Astrocyte (in vitro differentiated cells and primary cell): ENCODE data around the gene IDUA. TPM values are rescaled to one million over a fixed set of nuclear protein-coding genes. Genes with fewer than 3 reads are reported as not detected.

Experiments used
- DNase-seq: peaks from one replicate; pipeline ENCODE4 v3.0.0-alpha.2; 2010; ENCODE audit warnings: low read depth
- FAIRE-seq: peaks from 2 replicates; lab custom pipeline; 2011; peaks lifted over from hg19 to GRCh38; lab: Jason Lieb, UNC
- H2AFZ ChIP-seq: 2 replicates; pipeline ENCODE4 v1.6.0; 2012; ENCODE audit warnings: low read depth, low read length, inconsistent platforms
- H3K27ac ChIP-seq: 2 replicates; pipeline ENCODE4 v1.5.1; 2011; ENCODE audit warnings: low read depth, low read length, inconsistent platforms
- H3K27me3 ChIP-seq: 2 replicates; pipeline ENCODE4 v1.6.0; 2011; ENCODE audit warnings: low read length, inconsistent platforms; ENCODE audit not compliant: insufficient read depth
- H3K36me3 ChIP-seq: 2 replicates; pipeline ENCODE4 v1.5.1; 2011; ENCODE audit warnings: low read length, inconsistent platforms; ENCODE audit not compliant: insufficient read depth
- H3K4me1 ChIP-seq: 2 replicates; pipeline ENCODE4 v1.5.1; 2011; ENCODE audit warnings: low read length, inconsistent platforms; ENCODE audit not compliant: insufficient read depth
- H3K4me2 ChIP-seq: 2 replicates; pipeline ENCODE4 v1.6.0; 2012; ENCODE audit warnings: low read length, inconsistent platforms
- H3K4me3 ChIP-seq: 2 replicates; pipeline ENCODE4 v1.5.1; 2011; ENCODE audit warnings: low read depth, mild to moderate bottlenecking, low read length, inconsistent platforms; ENCODE audit not compliant: insufficient read depth
- H3K79me2 ChIP-seq: 2 replicates; pipeline ENCODE4 v1.6.0; 2012; ENCODE audit warnings: mild to moderate bottlenecking, low read length, inconsistent platforms; ENCODE audit not compliant: insufficient read depth
- H3K9ac ChIP-seq: 2 replicates; pipeline ENCODE4 v1.6.0; 2012; ENCODE audit warnings: mild to moderate bottlenecking, low read length, inconsistent platforms
- H3K9me3 ChIP-seq: 2 replicates; pipeline ENCODE4 v1.5.1; 2012; ENCODE audit warnings: low read depth, mild to moderate bottlenecking, low read length, inconsistent platforms; ENCODE audit not compliant: insufficient read depth
- H4K20me1 ChIP-seq: 2 replicates; pipeline ENCODE4 v1.6.0; 2012; ENCODE audit warnings: low read length, inconsistent platforms; ENCODE audit not compliant: insufficient read depth
- H3K27ac Mint-ChIP-seq: one replicate; pipeline ENCODE4 v1.8.0; 2021; ENCODE audit warnings: mild to moderate bottlenecking, mixed read lengths; ENCODE audit not compliant: unreplicated experiment
- H3K27me3 Mint-ChIP-seq: one replicate; pipeline ENCODE4 v1.8.0; 2021; ENCODE audit warnings: low read depth, mixed read lengths; ENCODE audit not compliant: unreplicated experiment
- H3K36me3 Mint-ChIP-seq: one replicate; pipeline ENCODE4 v1.8.0; 2021; ENCODE audit warnings: low read depth, mixed read lengths; ENCODE audit not compliant: unreplicated experiment
- H3K4me1 Mint-ChIP-seq: one replicate; pipeline ENCODE4 v1.8.0; 2021; ENCODE audit warnings: low read depth, mixed read lengths; ENCODE audit not compliant: unreplicated experiment
- H3K4me3 Mint-ChIP-seq: one replicate; pipeline ENCODE4 v1.8.0; 2021; ENCODE audit warnings: mild to moderate bottlenecking, moderate library complexity, mixed read lengths; ENCODE audit not compliant: unreplicated experiment
- H3K9me3 Mint-ChIP-seq: one replicate; pipeline ENCODE4 v1.8.0; 2021; ENCODE audit warnings: mild to moderate bottlenecking, mixed read lengths; ENCODE audit not compliant: unreplicated experiment
- CTCF ChIP-seq: IDR thresholded peaks from 2 replicates; pipeline ENCODE4 v1.5.1; 2011; ENCODE audit warnings: low read depth, mild to moderate bottlenecking, inconsistent platforms, low read length, moderate library complexity; ENCODE audit not compliant: insufficient read depth
- EZH2 ChIP-seq: IDR thresholded peaks from 2 replicates; pipeline ENCODE4 v1.6.1; 2012; ENCODE audit warnings: mild to moderate bottlenecking, low read length, inconsistent platforms; ENCODE audit not compliant: insufficient read depth
- total RNA-seq: library from RNA; stranded (reverse); gene quantifications from 2 replicates; pipeline ENCODE4 v1.2.1, GENCODE V29; 2021

The IDUA gene
- total RNA-seq, 1 donor from 2014 or later, result 20.5 TPM

GRCh38 chr4:1031346-1031745 is 44.5 kb downstream of the IDUA start:
- H3K9ac ChIP-seq, result no peak overlapping the region
- Mint-ChIP-seq H3K27ac (no peak overlapping the region), H3K4me1 (peaks cover 2% of the 10 kb centered on the region), H3K4me3 (no peak overlapping the region), H3K36me3 (no peaks in the 10 kb centered on the region), H3K9me3 (no peaks in the 10 kb centered on the region), H3K27me3 (no peaks in the 10 kb centered on the region)
- H3K4me3 ChIP-seq, result no peak overlapping the region
- H3K79me2 ChIP-seq, result no peaks in the 10 kb centered on the region
- no peaks in the 10 kb centered on the region for H3K9me3 ChIP-seq
- DNase-seq (no peak), FAIRE-seq (no peak)
- TF ChIP-seq CTCF, result no peak
- H2AFZ ChIP-seq, result no peak overlapping the region
- peaks cover 17% of the 10 kb centered on the region for H3K4me1 ChIP-seq
- no peaks in the 10 kb centered on the region for H3K27me3 ChIP-seq
- no peaks in the 10 kb centered on the region for H3K36me3 ChIP-seq
- H4K20me1 ChIP-seq, result no peaks in the 10 kb centered on the region
- no peak overlapping the region for H3K27ac ChIP-seq
- H3K4me2 ChIP-seq, result no peak overlapping the region

- Histone ChIP-seq H2AFZ (no peak overlapping the region), H3K4me1 (peaks cover 17% of the 10 kb centered on the region), H3K9me3 (no peaks in the 10 kb centered on the region), H3K36me3 (no peaks in the 10 kb centered on the region), H3K27ac (no peak overlapping the region), H3K79me2 (no peaks in the 10 kb centered on the region), H3K27me3 (no peaks in the 10 kb centered on the region), H3K4me3 (no peak overlapping the region), H3K4me2 (no peak overlapping the region), H4K20me1 (no peaks in the 10 kb centered on the region), H3K9ac (no peak overlapping the region)
- Mint-ChIP-seq H3K9me3 (no peaks in the 10 kb centered on the region), H3K27me3 (no peaks in the 10 kb centered on the region), H3K4me3 (no peak overlapping the region), H3K36me3 (no peaks in the 10 kb centered on the region), H3K4me1 (peaks cover 2% of the 10 kb centered on the region), H3K27ac (no peak overlapping the region)
- TF ChIP-seq EZH2, result no peak
- TF ChIP-seq CTCF, result no peak
- FAIRE-seq, result no peak
- no peak for DNase-seq
Measured at GRCh38 chr4:1031956-1032795, 45.3 kb downstream of the IDUA start.

- Histone ChIP-seq H3K4me3 (no peak overlapping the region), H2AFZ (no peak overlapping the region), H3K27me3 (no peaks in the 10 kb centered on the region), H3K4me1 (peaks cover 17% of the 10 kb centered on the region), H3K4me2 (no peak overlapping the region), H3K9ac (no peak overlapping the region), H4K20me1 (no peaks in the 10 kb centered on the region), H3K79me2 (no peaks in the 10 kb centered on the region), H3K36me3 (no peaks in the 10 kb centered on the region), H3K27ac (no peak overlapping the region), H3K9me3 (no peaks in the 10 kb centered on the region)
- no peak for TF ChIP-seq CTCF
- TF ChIP-seq EZH2, result no peak
- H3K9me3 Mint-ChIP-seq, result no peaks in the 10 kb centered on the region
- FAIRE-seq, result no peak
- DNase-seq, result no peak
- no peak overlapping the region for H3K4me3 Mint-ChIP-seq
- H3K27ac Mint-ChIP-seq, result no peak overlapping the region
- no peaks in the 10 kb centered on the region for H3K27me3 Mint-ChIP-seq
- peaks cover 2% of the 10 kb centered on the region for H3K4me1 Mint-ChIP-seq
- H3K36me3 Mint-ChIP-seq, result no peaks in the 10 kb centered on the region
Measured at GRCh38 chr4:1032861-1033260, 46.0 kb downstream of the IDUA start.
